Spleen (tissue), 7 donors: ENCODE results near the gene DENND10.

ENCODE experiments used
- POLR2A ChIP-seq, 3 donors: fragments of 450-650 bp; IDR thresholded peaks; one replicate each; pipeline ENCODE4 v1.5.1; 2017; ENCODE audit warnings: antibody characterized with exemption in 3 of 3, mild to moderate bottlenecking in 1 of 3
- POLR2AphosphoS5 ChIP-seq, 3 donors: sonication (generic); formaldehyde crosslinking; IDR thresholded peaks; one replicate each; pipeline ENCODE4 v1.5.1; 2017; ENCODE audit warnings: antibody characterized with exemption in 3 of 3
- TF ChIP-seq, protein P1 (sequence below), 11 experiments: fragments of 200-600 bp in 7 of 11; fragments of 450-650 bp in 4 of 11; sonication (generic) in 4 of 11; IDR thresholded peaks in 8 of 11; conservative IDR thresholded peaks in 3 of 11; 1 replicate in 7 of 11; 2 replicates in 4 of 11; pipeline versions ENCODE4 v1.4.0 to v1.8.0; 2016 to 2021; ENCODE audit warnings: antibody characterized with exemption in 11 of 11, inconsistent platforms in 4 of 11, mild to moderate bottlenecking in 1 of 11
- donor health status: DM: no; HTN: no; CAD: no; lungs with moderate emphysema.
- donor health status: DM: no; HTN: no; CAD: no.
- donor health status: DM: no; HTN: no; CAD: no.

DNA sequence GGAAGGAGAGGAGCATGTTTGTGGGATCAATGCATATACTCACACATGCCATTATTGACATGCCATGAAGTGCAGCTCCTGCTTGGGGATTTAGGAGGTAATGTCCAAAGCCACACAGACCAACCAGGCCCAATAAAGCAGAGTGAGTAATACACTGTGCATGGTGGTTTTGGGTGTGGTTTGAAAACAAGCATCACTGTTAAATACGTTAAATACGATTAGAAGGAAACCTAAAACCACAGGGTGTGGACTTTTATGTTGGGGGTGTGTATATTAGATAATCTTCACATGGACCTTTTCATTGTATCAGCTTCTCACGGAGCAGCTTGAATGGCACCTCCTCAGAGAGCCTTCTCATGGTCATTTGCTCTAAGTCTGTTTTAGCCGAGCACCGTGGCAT is 12.9 kb upstream of the DENND10 start:
- TF ChIP-seq POLR2AphosphoS5 (IDR thresholded peaks at IDR 0.05): no peak
- TF ChIP-seq, protein P1, sequence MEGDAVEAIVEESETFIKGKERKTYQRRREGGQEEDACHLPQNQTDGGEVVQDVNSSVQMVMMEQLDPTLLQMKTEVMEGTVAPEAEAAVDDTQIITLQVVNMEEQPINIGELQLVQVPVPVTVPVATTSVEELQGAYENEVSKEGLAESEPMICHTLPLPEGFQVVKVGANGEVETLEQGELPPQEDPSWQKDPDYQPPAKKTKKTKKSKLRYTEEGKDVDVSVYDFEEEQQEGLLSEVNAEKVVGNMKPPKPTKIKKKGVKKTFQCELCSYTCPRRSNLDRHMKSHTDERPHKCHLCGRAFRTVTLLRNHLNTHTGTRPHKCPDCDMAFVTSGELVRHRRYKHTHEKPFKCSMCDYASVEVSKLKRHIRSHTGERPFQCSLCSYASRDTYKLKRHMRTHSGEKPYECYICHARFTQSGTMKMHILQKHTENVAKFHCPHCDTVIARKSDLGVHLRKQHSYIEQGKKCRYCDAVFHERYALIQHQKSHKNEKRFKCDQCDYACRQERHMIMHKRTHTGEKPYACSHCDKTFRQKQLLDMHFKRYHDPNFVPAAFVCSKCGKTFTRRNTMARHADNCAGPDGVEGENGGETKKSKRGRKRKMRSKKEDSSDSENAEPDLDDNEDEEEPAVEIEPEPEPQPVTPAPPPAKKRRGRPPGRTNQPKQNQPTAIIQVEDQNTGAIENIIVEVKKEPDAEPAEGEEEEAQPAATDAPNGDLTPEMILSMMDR (IDR thresholded peaks at IDR 0.05 in 8 of 11, conservative IDR thresholded peaks at IDR 0.05 in 3 of 11): no peak
- no peak for TF ChIP-seq POLR2A (IDR thresholded peaks at IDR 0.05)
